Measurements from ENCODE around the gene CPNE4.

CPNE4 gene

DNA sequence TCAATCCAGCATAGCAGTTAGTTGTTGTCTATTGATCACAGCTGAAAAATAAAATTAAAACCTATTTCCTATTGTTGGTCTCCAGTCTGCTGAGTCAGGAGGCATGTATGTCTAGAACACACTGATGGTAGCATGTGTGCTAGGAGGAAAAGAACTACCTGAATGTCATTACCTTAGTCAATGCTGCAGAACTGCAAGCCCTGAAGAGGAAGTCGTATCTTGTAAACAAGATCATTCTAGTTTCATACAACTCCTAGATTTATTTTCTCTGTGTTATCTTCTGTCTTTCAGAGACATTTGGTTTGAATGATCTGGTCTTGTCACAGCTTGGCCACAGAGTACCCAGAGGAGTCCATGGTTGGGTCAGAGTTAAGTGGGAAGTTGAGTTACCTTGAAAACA is 422.1 kb downstream of the CPNE4 start:
- DNase-seq (ENCODE audit: low spot score) (no peak), ATAC-seq (ENCODE audit: low read depth) (no peak)
- no peaks in the 10 kb centered on the region for H3K4me1 ChIP-seq (ENCODE audit: insufficient read depth, poor library complexity, severe bottlenecking)
- no peak overlapping the region for H3K27ac ChIP-seq (ENCODE audit: poor library complexity, severe bottlenecking)
- TF ChIP-seq, protein P1, sequence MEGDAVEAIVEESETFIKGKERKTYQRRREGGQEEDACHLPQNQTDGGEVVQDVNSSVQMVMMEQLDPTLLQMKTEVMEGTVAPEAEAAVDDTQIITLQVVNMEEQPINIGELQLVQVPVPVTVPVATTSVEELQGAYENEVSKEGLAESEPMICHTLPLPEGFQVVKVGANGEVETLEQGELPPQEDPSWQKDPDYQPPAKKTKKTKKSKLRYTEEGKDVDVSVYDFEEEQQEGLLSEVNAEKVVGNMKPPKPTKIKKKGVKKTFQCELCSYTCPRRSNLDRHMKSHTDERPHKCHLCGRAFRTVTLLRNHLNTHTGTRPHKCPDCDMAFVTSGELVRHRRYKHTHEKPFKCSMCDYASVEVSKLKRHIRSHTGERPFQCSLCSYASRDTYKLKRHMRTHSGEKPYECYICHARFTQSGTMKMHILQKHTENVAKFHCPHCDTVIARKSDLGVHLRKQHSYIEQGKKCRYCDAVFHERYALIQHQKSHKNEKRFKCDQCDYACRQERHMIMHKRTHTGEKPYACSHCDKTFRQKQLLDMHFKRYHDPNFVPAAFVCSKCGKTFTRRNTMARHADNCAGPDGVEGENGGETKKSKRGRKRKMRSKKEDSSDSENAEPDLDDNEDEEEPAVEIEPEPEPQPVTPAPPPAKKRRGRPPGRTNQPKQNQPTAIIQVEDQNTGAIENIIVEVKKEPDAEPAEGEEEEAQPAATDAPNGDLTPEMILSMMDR (IDR thresholded peaks at IDR 0.05; ENCODE audit: poor library complexity, severe bottlenecking): no peak
- no peaks in the 10 kb centered on the region for H3K27me3 ChIP-seq (ENCODE audit: insufficient read depth, poor library complexity, severe bottlenecking)
- H3K36me3 ChIP-seq (ENCODE audit: low read depth): no peaks in the 10 kb centered on the region
- H3K4me3 ChIP-seq (ENCODE audit: severe bottlenecking): no peak overlapping the region
- no peaks in the 10 kb centered on the region for H3K9me3 ChIP-seq (ENCODE audit: severe bottlenecking)

DNA sequence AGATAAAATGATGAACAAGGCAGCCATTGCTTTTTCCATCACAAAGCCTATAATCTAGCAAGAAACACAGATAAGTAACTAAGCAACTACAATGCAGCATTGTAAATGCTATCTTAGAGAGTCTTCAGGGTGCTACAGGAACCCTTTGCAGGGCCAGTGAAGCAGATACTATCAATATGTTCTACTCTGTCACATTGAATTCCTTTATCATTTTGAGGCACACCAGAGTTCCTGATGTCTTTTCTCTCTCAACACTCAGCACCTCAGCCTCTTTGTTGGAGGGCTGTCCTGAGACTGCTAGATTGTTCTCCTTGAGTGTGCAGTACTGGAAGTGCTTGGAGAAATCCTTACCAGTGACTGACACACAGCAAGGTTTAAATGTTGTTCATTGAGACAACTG is 424.6 kb downstream of the CPNE4 start:
- DNase-seq (ENCODE audit: low spot score) (no peak), ATAC-seq (ENCODE audit: low read depth) (no peak)
- Histone ChIP-seq H3K27ac (ENCODE audit: poor library complexity, severe bottlenecking) (no peak overlapping the region), H3K27me3 (ENCODE audit: insufficient read depth, poor library complexity, severe bottlenecking) (no peaks in the 10 kb centered on the region), H3K9me3 (ENCODE audit: severe bottlenecking) (no peaks in the 10 kb centered on the region), H3K4me1 (ENCODE audit: insufficient read depth, poor library complexity, severe bottlenecking) (no peaks in the 10 kb centered on the region), H3K36me3 (ENCODE audit: low read depth) (no peaks in the 10 kb centered on the region), H3K4me3 (ENCODE audit: severe bottlenecking) (no peak overlapping the region)
- TF ChIP-seq, protein P1 (IDR thresholded peaks at IDR 0.05; ENCODE audit: poor library complexity, severe bottlenecking): no peak

DNA sequence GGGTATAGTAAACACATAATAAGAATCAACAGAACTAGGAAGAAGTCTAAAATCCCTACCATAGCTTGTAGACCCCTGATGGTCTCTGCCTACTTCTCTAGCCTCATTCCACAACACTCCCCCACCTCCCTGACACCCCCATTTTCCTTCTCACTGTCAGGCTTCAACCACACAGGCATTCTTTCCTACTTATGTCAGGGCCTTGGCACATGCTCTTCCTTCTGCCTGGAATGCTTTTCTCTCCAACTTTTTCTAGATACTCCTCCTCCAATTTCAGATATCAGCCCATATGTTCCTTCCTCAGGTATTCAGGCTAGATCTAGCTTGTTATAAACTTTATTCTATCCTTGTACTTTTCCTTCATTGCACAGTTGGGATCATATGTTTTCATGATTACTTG is 426.1 kb downstream of the CPNE4 start:
- H3K9me3 ChIP-seq (ENCODE audit: severe bottlenecking): no peaks in the 10 kb centered on the region
- no peak overlapping the region for H3K4me3 ChIP-seq (ENCODE audit: severe bottlenecking)
- no peak overlapping the region for H3K27ac ChIP-seq (ENCODE audit: poor library complexity, severe bottlenecking)
- H3K36me3 ChIP-seq (ENCODE audit: low read depth): no peaks in the 10 kb centered on the region
- DNase-seq (ENCODE audit: low spot score) (no peak), ATAC-seq (ENCODE audit: low read depth) (no peak)
- H3K4me1 ChIP-seq (ENCODE audit: insufficient read depth, poor library complexity, severe bottlenecking): no peaks in the 10 kb centered on the region
- TF ChIP-seq, protein P1 (IDR thresholded peaks at IDR 0.05; ENCODE audit: poor library complexity, severe bottlenecking): no peak
- no peaks in the 10 kb centered on the region for H3K27me3 ChIP-seq (ENCODE audit: insufficient read depth, poor library complexity, severe bottlenecking)

DNA sequence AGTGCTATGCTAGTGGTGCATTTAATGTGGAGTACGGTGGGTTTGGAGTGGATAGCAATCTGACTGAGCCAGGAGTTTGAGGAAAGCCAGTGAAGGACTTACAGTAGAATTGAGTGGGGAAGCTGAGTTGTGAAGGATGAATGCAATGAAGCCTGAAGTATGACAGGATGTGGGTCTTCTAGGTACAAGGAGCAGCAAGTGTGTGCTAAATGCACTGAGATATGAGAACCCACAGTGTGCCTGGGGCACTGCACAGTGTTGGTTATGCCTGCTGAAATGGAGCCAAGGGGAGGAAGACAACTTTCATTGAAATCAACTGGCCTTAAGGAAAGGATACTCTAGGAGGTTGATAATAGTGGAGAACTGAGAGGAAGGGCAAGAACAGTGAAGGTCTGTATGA is 426.5 kb downstream of the CPNE4 start:
- no peaks in the 10 kb centered on the region for H3K27me3 ChIP-seq (ENCODE audit: insufficient read depth, poor library complexity, severe bottlenecking)
- H3K4me1 ChIP-seq (ENCODE audit: insufficient read depth, poor library complexity, severe bottlenecking): no peaks in the 10 kb centered on the region
- H3K27ac ChIP-seq (ENCODE audit: poor library complexity, severe bottlenecking): no peak overlapping the region
- ATAC-seq (ENCODE audit: low read depth): no peak
- no peaks in the 10 kb centered on the region for H3K9me3 ChIP-seq (ENCODE audit: severe bottlenecking)
- no peaks in the 10 kb centered on the region for H3K36me3 ChIP-seq (ENCODE audit: low read depth)
- no peak overlapping the region for H3K4me3 ChIP-seq (ENCODE audit: severe bottlenecking)
- DNase-seq (ENCODE audit: low spot score): no peak
- TF ChIP-seq, protein P1 (IDR thresholded peaks at IDR 0.05; ENCODE audit: poor library complexity, severe bottlenecking): no peak

DNA sequence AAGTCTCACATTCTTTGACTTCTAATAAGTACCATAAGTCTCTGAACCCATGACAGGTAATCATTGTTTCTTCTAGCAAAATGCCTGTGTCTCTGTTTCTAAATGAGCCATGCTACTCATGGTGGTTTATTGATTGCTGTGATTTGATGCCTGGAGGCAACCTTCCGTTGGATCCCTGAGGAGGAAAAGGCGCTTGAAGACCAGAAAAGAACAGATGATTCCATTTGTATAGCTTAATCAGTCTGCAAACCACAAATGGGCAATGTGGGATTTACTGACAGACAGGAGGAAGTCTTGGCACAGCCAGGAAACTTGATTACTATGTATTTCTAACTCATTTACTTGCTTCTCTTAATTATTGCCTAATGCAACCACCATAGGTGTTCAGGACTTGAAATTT is 428.9 kb downstream of the CPNE4 start:
- Histone ChIP-seq H3K27me3 (ENCODE audit: insufficient read depth, poor library complexity, severe bottlenecking) (no peaks in the 10 kb centered on the region), H3K27ac (ENCODE audit: poor library complexity, severe bottlenecking) (no peak overlapping the region), H3K9me3 (ENCODE audit: severe bottlenecking) (no peaks in the 10 kb centered on the region), H3K4me3 (ENCODE audit: severe bottlenecking) (no peak overlapping the region), H3K36me3 (ENCODE audit: low read depth) (no peaks in the 10 kb centered on the region), H3K4me1 (ENCODE audit: insufficient read depth, poor library complexity, severe bottlenecking) (no peaks in the 10 kb centered on the region)
- TF ChIP-seq, protein P1 (IDR thresholded peaks at IDR 0.05; ENCODE audit: poor library complexity, severe bottlenecking): no peak
- ATAC-seq (ENCODE audit: low read depth) (no peak), DNase-seq (ENCODE audit: low spot score) (no peak)
